Chondrocyte (in vitro differentiated cells): ENCODE results near the gene FAM20C. TPM values are rescaled to one million over a fixed set of nuclear protein-coding genes. Genes with fewer than 3 reads are reported as not detected.

Experiments used
- DNase-seq: peaks from one replicate; pipeline ENCODE4 v3.0.0; 2021; ENCODE audit warnings: mixed read lengths, low spot score
- H3K27ac Mint-ChIP-seq: one replicate; pipeline ENCODE4 v1.8.0; 2021; ENCODE audit warnings: mild to moderate bottlenecking, moderate library complexity, mixed read lengths; ENCODE audit not compliant: unreplicated experiment
- H3K27me3 Mint-ChIP-seq: 2 replicates; pipeline ENCODE4 v1.8.0; 2021; ENCODE audit warnings: low read depth, mixed read lengths
- H3K36me3 Mint-ChIP-seq: 2 replicates; pipeline ENCODE4 v1.8.0; 2021; ENCODE audit warnings: low read depth, mixed read lengths
- H3K4me1 Mint-ChIP-seq: 2 replicates; pipeline ENCODE4 v1.8.0; 2021; ENCODE audit warnings: low read depth, mild to moderate bottlenecking, mixed read lengths
- H3K4me3 Mint-ChIP-seq: one replicate; pipeline ENCODE4 v1.8.0; 2021; ENCODE audit warnings: mild to moderate bottlenecking, moderate library complexity, mixed read lengths; ENCODE audit not compliant: unreplicated experiment
- H3K9me3 Mint-ChIP-seq: 2 replicates; pipeline ENCODE4 v1.8.0; 2021; ENCODE audit warnings: low read depth, mixed read lengths
- total RNA-seq: library from RNA; stranded (reverse); gene quantifications from 3 replicates; pipeline ENCODE4 v1.2.1, GENCODE V29; 2021
- TF ChIP-seq, protein P1 (sequence below): fragments of 200-600 bp; sonication (generic); IDR thresholded peaks from 2 replicates; pipeline ENCODE4 v1.5.0; 2021; ENCODE audit warnings: antibody characterized with exemption, mild to moderate bottlenecking, moderate library complexity

Gene FAM20C
- total RNA-seq, 1 donor from 2014 or later: 34.4 TPM

- Mint-ChIP-seq H3K4me1 (no peaks in the 10 kb centered on the region), H3K27me3 (peaks cover 14% of the 10 kb centered on the region), H3K36me3 (peaks cover 4% of the 10 kb centered on the region), H3K27ac (no peak overlapping the region), H3K9me3 (peaks cover 10% of the 10 kb centered on the region), H3K4me3 (no peak overlapping the region)
- DNase-seq: no peak
- TF ChIP-seq, protein P1, sequence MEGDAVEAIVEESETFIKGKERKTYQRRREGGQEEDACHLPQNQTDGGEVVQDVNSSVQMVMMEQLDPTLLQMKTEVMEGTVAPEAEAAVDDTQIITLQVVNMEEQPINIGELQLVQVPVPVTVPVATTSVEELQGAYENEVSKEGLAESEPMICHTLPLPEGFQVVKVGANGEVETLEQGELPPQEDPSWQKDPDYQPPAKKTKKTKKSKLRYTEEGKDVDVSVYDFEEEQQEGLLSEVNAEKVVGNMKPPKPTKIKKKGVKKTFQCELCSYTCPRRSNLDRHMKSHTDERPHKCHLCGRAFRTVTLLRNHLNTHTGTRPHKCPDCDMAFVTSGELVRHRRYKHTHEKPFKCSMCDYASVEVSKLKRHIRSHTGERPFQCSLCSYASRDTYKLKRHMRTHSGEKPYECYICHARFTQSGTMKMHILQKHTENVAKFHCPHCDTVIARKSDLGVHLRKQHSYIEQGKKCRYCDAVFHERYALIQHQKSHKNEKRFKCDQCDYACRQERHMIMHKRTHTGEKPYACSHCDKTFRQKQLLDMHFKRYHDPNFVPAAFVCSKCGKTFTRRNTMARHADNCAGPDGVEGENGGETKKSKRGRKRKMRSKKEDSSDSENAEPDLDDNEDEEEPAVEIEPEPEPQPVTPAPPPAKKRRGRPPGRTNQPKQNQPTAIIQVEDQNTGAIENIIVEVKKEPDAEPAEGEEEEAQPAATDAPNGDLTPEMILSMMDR: no peak
Measured at GRCh38 chr7:304574-305409, 112.4 kb downstream of the FAM20C start.

GRCh38 chr7:305410-306151 lies 113.2 kb downstream of the FAM20C start:
- TF ChIP-seq, protein P1: no peak
- no peak overlapping the region for H3K27ac Mint-ChIP-seq
- H3K27me3 Mint-ChIP-seq: peaks cover 14% of the 10 kb centered on the region
- no peak overlapping the region for H3K4me3 Mint-ChIP-seq
- peak; percentile 87 for DNase-seq
- peaks cover 4% of the 10 kb centered on the region for H3K36me3 Mint-ChIP-seq
- H3K9me3 Mint-ChIP-seq: peaks cover 10% of the 10 kb centered on the region
- H3K4me1 Mint-ChIP-seq: no peaks in the 10 kb centered on the region

- no peaks in the 10 kb centered on the region for H3K4me1 Mint-ChIP-seq
- DNase-seq: no peak
- peaks cover 33% of the 10 kb centered on the region for H3K27me3 Mint-ChIP-seq
- peaks cover 4% of the 10 kb centered on the region for H3K36me3 Mint-ChIP-seq
- H3K27ac Mint-ChIP-seq: no peak overlapping the region
- TF ChIP-seq, protein P1: no peak
- H3K9me3 Mint-ChIP-seq: peaks cover 10% of the 10 kb centered on the region
- no peak overlapping the region for H3K4me3 Mint-ChIP-seq
Measured at GRCh38 chr7:307970-308369, 115.6 kb downstream of the FAM20C start.

DNA sequence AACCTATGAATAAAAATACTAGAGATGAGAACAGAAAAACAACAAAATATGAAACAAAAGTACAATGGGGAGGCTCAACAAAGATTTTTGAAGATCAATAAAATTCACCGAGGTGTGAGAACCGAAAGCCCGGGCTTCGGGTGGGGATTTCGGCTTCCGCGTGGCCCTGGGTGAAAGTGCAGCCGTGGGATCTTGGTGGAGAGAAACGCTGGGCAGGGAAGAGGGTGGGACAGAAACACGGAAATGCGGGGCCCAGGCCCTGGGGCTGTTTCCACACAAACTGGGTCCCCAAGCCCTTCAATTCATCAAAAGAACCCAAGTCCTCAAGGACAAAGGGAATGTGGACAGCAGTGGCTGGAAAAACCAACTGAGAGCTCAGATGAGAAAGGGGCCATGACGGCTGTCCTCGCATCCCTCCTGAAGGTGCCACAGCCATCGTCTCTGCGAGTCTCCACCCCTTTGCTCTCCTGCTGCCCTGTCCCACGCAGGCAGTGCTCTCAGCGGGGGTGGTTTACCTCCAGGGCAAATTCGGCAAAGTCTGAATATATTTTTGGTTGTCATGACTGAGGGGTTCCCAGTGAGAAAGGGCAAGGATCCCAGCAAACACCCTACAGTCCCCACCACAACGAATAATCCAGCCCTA lies 117.3 kb downstream of the FAM20C start:
- TF ChIP-seq, protein P1: no peak
- H3K27me3 Mint-ChIP-seq: peaks cover 38% of the 10 kb centered on the region
- H3K27ac Mint-ChIP-seq: no peak overlapping the region
- H3K36me3 Mint-ChIP-seq: peaks cover 4% of the 10 kb centered on the region
- no peak overlapping the region for H3K4me3 Mint-ChIP-seq
- H3K9me3 Mint-ChIP-seq: peaks cover 10% of the 10 kb centered on the region
- no peaks in the 10 kb centered on the region for H3K4me1 Mint-ChIP-seq
- peak; percentile 54 for DNase-seq

Other genes with a start within 250 kb of the FAM20C start
- gene FOXL3, start 97.6 kb downstream of the FAM20C start, total RNA-seq: not detected in 3 replicates